HG03575 (cell line): Measurements from ENCODE around the gene HELZ.
"Not testable (repeated sequence)": the region's sequence is repeated elsewhere in the genome, so short reads cannot be mapped to it uniquely, and the experiment has no call there.

Source experiments
- ATAC-seq: cut with Tn5 transposase; IDR thresholded peaks from one replicate; pipeline ENCODE4 v1.9.1; 2021; ENCODE audit not compliant: unreplicated experiment, insufficient number of reproducible peaks, low FRiP score; ENCODE audit errors: extremely low read depth

Gene HELZ

GRCh38 chr17:67202503-67202902 lies 42.5 kb downstream of the HELZ start:
- no peak for ATAC-seq

DNA sequence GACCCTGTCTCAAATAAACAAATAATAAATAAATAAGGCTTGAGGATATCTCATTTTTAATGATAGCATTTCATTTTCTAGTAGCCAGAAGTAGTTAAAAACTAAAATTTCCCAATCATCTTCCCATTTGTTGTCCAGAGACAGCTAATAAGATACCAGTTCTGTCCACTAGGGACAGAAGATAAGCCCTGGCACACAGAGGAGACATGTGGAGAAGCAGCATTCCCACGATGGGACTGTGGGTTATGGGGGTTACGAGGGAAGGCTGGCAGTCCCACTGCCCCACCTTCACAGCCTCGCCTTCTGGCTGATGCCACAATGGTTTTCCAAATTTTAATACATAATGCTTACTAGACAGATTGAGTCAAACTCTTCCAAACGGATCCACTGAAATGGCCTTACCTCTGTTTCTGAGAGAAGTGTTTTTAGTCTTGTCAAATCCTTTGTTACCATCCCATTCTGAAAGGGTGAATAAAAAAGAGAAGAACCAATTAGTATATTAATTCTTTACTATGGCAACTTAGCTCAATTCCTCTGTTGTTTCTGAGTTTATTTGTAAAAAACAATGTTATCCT lies 44.2 kb downstream of the HELZ start:
- ATAC-seq = no peak

GRCh38 chr17:67198131-67198530 lies 46.9 kb downstream of the HELZ start:
- no peak for ATAC-seq

- not testable (repeated sequence) for ATAC-seq
These were observed 48.0 kb downstream of the HELZ start for GRCh38 chr17:67197023-67197422.

- no peak for ATAC-seq
These were observed 48.6 kb downstream of the HELZ start for GRCh38 chr17:67196422-67196821.

GRCh38 chr17:67194134-67194533 lies 50.9 kb downstream of the HELZ start:
- no peak for ATAC-seq

GRCh38 chr17:67187927-67188326 lies 57.1 kb downstream of the HELZ start:
- no peak for ATAC-seq

DNA sequence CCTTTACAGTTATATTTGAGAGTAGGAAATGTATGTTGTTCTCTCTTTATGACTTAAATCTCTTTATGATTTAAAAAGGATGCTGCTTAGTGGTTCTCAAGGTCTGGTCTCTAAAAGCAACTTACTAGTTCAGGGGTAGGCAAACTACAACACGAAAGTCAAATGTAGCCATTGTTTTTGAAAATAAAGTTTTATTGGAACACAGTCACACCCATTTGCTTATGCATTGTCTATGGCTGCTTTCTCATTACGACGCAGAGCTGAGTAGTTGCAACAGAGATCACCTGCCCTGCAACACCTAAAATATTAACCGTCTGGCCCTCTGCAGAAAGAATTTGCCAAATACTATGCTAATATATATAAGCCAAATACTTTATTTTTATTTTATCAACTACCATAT lies 58.2 kb downstream of the HELZ start:
- ATAC-seq = no peak

DNA sequence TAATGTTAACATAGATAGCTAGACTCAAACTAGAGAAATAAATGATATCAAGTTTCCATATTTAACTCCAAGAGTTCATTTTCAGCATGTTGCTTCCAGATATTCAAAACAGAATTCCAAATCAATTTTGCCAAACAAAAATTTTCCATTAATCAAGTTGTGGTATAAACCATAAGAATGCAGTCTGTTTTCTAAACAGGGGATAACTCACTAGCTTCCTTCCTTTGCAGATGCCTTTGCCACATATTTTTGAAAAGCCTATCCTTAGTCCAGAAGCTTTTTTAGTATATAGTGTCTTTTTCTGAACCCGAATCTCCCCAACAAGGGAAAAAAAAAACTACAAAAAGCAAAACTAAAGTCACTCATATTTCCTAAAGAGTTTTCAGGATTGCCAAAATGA lies 61.5 kb downstream of the HELZ start:
- ATAC-seq = no peak

DNA sequence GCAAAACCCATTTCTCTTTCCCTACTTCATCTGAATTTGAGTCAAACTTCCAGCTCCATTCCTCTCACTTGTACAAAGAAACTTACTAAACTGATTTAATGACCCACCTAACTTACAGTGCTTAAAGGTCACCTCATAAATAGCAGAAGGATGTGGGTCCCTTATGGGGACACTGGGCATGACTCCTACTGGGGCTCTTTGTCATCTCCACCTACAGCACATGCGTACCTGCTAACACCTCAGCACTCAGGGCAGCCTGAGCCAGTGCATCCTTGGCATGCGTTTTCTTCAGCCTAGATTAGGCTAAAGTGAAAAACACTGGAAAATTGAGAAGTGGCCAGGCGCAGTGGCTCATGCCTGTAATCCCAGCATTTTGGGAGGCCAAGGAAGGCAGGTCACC lies 63.2 kb downstream of the HELZ start:
- ATAC-seq = no peak

DNA sequence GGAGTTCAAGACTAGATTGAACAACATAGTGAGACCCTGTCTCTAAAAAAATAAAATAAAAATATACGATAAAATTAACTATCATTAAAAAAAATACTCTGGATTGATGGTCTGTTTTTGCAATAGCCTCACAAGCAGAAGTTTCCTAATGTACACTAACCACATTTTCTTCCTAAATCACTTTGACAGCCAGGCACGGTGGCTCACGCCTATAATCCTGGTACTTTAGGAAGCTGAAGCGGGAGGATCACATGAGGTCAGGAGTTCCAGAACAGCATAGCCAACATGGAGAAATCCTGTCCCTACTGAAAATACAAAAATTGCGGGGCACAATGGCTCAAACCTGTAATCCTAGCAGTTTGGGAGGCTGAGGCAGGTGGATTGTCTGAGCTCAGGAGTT lies 64.7 kb downstream of the HELZ start:
- ATAC-seq = no peak

GRCh38 chr17:67178555-67178954 lies 66.4 kb downstream of the HELZ start:
- ATAC-seq = no peak

GRCh38 chr17:67177732-67178131 lies 67.3 kb downstream of the HELZ start:
- no peak for ATAC-seq

GRCh38 chr17:67174190-67174589 lies 70.8 kb downstream of the HELZ start:
- ATAC-seq = no peak

- ATAC-seq = peak; percentile 92
These were observed 73.4 kb downstream of the HELZ start for GRCh38 chr17:67171560-67171959.

- no peak for ATAC-seq
These were observed 76.5 kb downstream of the HELZ start for GRCh38 chr17:67168496-67168895.

GRCh38 chr17:67165201-67165600 lies 79.8 kb downstream of the HELZ start:
- no peak for ATAC-seq

GRCh38 chr17:67164302-67164701 lies 80.7 kb downstream of the HELZ start:
- ATAC-seq = no peak

GRCh38 chr17:67162771-67163170 lies 82.2 kb downstream of the HELZ start:
- ATAC-seq = no peak

DNA sequence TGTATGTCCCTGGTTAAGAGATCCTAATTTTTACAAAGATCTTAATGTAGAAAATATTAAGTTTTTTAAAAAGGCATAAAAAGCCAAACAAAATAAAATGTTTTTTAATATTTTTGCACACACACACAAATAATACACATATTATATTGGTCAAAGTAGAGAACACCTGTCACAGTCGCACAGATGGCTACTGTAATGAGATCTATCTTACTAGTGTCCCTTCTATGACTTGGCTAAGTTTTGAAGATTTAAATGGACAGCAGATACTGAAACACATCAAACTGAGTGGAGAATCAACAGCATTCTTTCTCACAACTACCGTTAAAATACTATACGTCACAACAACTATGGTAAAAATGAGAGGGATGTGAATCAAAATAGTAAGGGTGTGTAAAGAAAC lies 83.4 kb downstream of the HELZ start:
- no peak for ATAC-seq

- no peak for ATAC-seq
These were observed 84.2 kb downstream of the HELZ start for GRCh38 chr17:67160791-67161190.
